MCF 10A (cell line): ENCODE measurements around the gene POLR2J2. TPM values are rescaled to one million over a fixed set of nuclear protein-coding genes. Genes with fewer than 3 reads are reported as not detected.
"Not testable (repeated sequence)": the region's sequence is repeated elsewhere in the genome, so short reads cannot be mapped to it uniquely, and the experiment has no call there.

Source experiments
- Bru-seq: library from RNA; stranded (reverse); fragments of 400-500 nt; gene quantifications from one replicate; lab custom pipeline; 2021; lab: Mats Ljungman, UMichigan
- BruChase-seq, 2 experiments: library from RNA; stranded (reverse); fragments of 400-500 nt; gene quantifications; one replicate each; lab custom pipeline; 2021; lab: Mats Ljungman, UMichigan
- BruUV-seq: library from RNA; stranded (reverse); fragments of 400-500 nt; replicated peaks from 2 replicates; lab custom pipeline; 2021; lab: Mats Ljungman, UMichigan
- CTCF ChIA-PET: fragments of 300-600 bp; sonication (Branson Sonifier 250); formaldehyde crosslinking; extraction: SDS; loops from one replicate; lab custom pipeline; 2021; ENCODE audit warnings: antibody characterized with exemption, inconsistent platforms; lab: Yijun Ruan, JAX
- POLR2A ChIA-PET: fragments of 300-600, 350-650 bp; sonication (Branson Sonifier 250); formaldehyde crosslinking; extraction: SDS; loops from one replicate; lab custom pipeline; 2020; ENCODE audit warnings: antibody characterized with exemption, inconsistent platforms; lab: Yijun Ruan, JAX
- DNase-seq: peaks from one replicate; pipeline ENCODE4 v3.0.0-alpha.2; 2018; ENCODE audit not compliant: unreplicated experiment
- H3K27ac Mint-ChIP-seq: one replicate; pipeline ENCODE4 v1.8.0; 2022; ENCODE audit warnings: mild to moderate bottlenecking, low read depth, mixed read lengths; ENCODE audit not compliant: unreplicated experiment
- H3K27me3 Mint-ChIP-seq: one replicate; pipeline ENCODE4 v1.8.0; 2022; ENCODE audit warnings: mixed read lengths; ENCODE audit not compliant: insufficient read depth, unreplicated experiment
- H3K36me3 Mint-ChIP-seq: one replicate; pipeline ENCODE4 v1.8.0; 2022; ENCODE audit warnings: mild to moderate bottlenecking, moderate library complexity, mixed read lengths; ENCODE audit not compliant: insufficient read depth, unreplicated experiment
- H3K4me1 Mint-ChIP-seq: one replicate; pipeline ENCODE4 v1.8.0; 2022; ENCODE audit warnings: mixed read lengths; ENCODE audit not compliant: insufficient read depth, unreplicated experiment
- H3K4me3 Mint-ChIP-seq: one replicate; pipeline ENCODE4 v1.8.0; 2022; ENCODE audit warnings: mild to moderate bottlenecking, moderate library complexity, mixed read lengths; ENCODE audit not compliant: unreplicated experiment
- H3K9me3 Mint-ChIP-seq: one replicate; pipeline ENCODE4 v1.8.0; 2022; ENCODE audit warnings: mixed read lengths; ENCODE audit not compliant: unreplicated experiment
- intact Hi-C: fragments of 100-400 bp; cut with micrococcal nuclease; formaldehyde crosslinking; loops from 2 replicates; pipeline ENCODE4 v1.14.1; 2022
- long read RNA-seq: library from polyadenylated mRNA; stranded (forward); transcript quantifications from one replicate; pipeline ENCODE4 v2.0.0, GENCODE V29; 2022
- total RNA-seq: library from RNA; stranded (reverse); gene quantifications from 2 replicates; pipeline ENCODE4 v1.2.3, GENCODE V29; 2022

Gene POLR2J2
- total RNA-seq (10.1 and 13.8 TPM in 2 replicates), Bru-seq, nascent RNA (percentile 86 among the genes with signal in this experiment), BruChase-seq, experiment 1, labeled RNA remaining after a 6-hour chase (percentile 92 among the genes with signal in this experiment), BruChase-seq, experiment 2, labeled RNA remaining after a 2-hour chase (percentile 87 among the genes with signal in this experiment)
- long read RNA-seq, partial matches to known transcripts = 0 of 3 reads
- long read RNA-seq, other reads (novel, unspliced or antisense) = 1 of 3 reads

GRCh38 chr7:102671166-102671955 is at the start of gene POLR2J2:
Gene POLR2J2 (minus strand): TSS chr7:102671663. CDS start chr7:102671601, 62 bp downstream.
- BruUV-seq, H3K27ac Mint-ChIP-seq, DNase-seq, H3K27me3 Mint-ChIP-seq, H3K9me3 Mint-ChIP-seq, intact Hi-C loops, H3K36me3 Mint-ChIP-seq, POLR2A ChIA-PET, CTCF ChIA-PET, H3K4me1 Mint-ChIP-seq, H3K4me3 Mint-ChIP-seq: not testable (repeated sequence)

- DNase-seq = peak; percentile 46
- H3K36me3 Mint-ChIP-seq, H3K4me1 Mint-ChIP-seq, H3K9me3 Mint-ChIP-seq, H3K27me3 Mint-ChIP-seq, H3K4me3 Mint-ChIP-seq, CTCF ChIA-PET, POLR2A ChIA-PET, intact Hi-C loops, BruUV-seq: not testable (repeated sequence)
- peak overlapping the region; percentile 59 for H3K27ac Mint-ChIP-seq
These were observed 47.0 kb upstream of the POLR2J2 start for GRCh38 chr7:102718491-102718890.

- intact Hi-C loops, H3K4me3 Mint-ChIP-seq, H3K27me3 Mint-ChIP-seq, H3K9me3 Mint-ChIP-seq, DNase-seq, H3K36me3 Mint-ChIP-seq, BruUV-seq, POLR2A ChIA-PET, CTCF ChIA-PET: not testable (repeated sequence)
- Mint-ChIP-seq H3K4me1 (peaks cover 11% of the 10 kb centered on the region), H3K27ac (peak overlapping the region; percentile 49)
These were observed 44.3 kb upstream of the POLR2J2 start for GRCh38 chr7:102715718-102716117.

- POLR2A ChIA-PET, intact Hi-C loops, BruUV-seq, H3K27me3 Mint-ChIP-seq, H3K4me3 Mint-ChIP-seq, CTCF ChIA-PET, H3K36me3 Mint-ChIP-seq, H3K9me3 Mint-ChIP-seq: not testable (repeated sequence)
- Mint-ChIP-seq H3K27ac (peak overlapping the region; percentile 49), H3K4me1 (peaks cover 11% of the 10 kb centered on the region)
- DNase-seq = peak; percentile 3
These were observed 43.5 kb upstream of the POLR2J2 start for GRCh38 chr7:102714774-102715522.

- DNase-seq, BruUV-seq, H3K9me3 Mint-ChIP-seq, H3K4me3 Mint-ChIP-seq, H3K27me3 Mint-ChIP-seq, CTCF ChIA-PET, intact Hi-C loops, POLR2A ChIA-PET, H3K36me3 Mint-ChIP-seq: not testable (repeated sequence)
- peak overlapping the region; percentile 44 for H3K27ac Mint-ChIP-seq
- peaks cover 11% of the 10 kb centered on the region for H3K4me1 Mint-ChIP-seq
These were observed 42.2 kb upstream of the POLR2J2 start for GRCh38 chr7:102713691-102714080.

- intact Hi-C loops, POLR2A ChIA-PET, H3K4me3 Mint-ChIP-seq, BruUV-seq, CTCF ChIA-PET, H3K9me3 Mint-ChIP-seq, H3K36me3 Mint-ChIP-seq, H3K27me3 Mint-ChIP-seq: not testable (repeated sequence)
- peaks cover 11% of the 10 kb centered on the region for H3K4me1 Mint-ChIP-seq
- DNase-seq = peak; percentile 1
- H3K27ac Mint-ChIP-seq = peak overlapping the region; percentile 44
These were observed 41.7 kb upstream of the POLR2J2 start for GRCh38 chr7:102713011-102713690.

GRCh38 chr7:102698962-102699750 is 27.7 kb upstream of the POLR2J2 start:
- POLR2A ChIA-PET, H3K36me3 Mint-ChIP-seq, H3K9me3 Mint-ChIP-seq, BruUV-seq, H3K27me3 Mint-ChIP-seq, CTCF ChIA-PET, H3K4me3 Mint-ChIP-seq, H3K4me1 Mint-ChIP-seq, intact Hi-C loops: not testable (repeated sequence)
- peak; percentile 24 for DNase-seq
- peak overlapping the region; percentile 21 for H3K27ac Mint-ChIP-seq
